ENCODE measurements around the gene TXNDC8. TPM values are rescaled to one million over a fixed set of nuclear protein-coding genes. Genes with fewer than 3 reads are reported as not detected.
A peak's percentile ranks its signal among the peaks of the same experiment; 100 is the strongest.

The TXNDC8 gene
- total RNA-seq, 1 donor = not detected

DNA sequence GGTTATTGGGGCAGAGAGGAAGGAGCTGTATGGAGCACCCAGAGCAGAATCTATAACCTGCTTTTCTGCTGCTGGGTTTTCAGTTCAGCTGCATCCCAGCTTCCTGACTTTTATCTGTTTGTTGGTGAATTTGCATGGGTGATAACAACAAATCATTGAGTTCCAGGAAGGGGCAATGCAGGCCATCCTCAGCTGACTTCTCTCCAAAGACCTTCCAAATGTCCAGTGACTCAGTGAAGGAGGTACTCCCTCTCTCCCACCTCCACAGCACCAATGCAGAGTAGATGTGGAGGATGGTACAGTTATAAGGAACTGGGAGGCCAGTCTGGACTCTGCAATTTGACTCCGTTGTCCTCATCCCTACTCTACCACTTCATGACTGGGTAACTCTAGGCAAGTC, 79.7 kb downstream of the TXNDC8 start:
- Histone ChIP-seq H3K36me3 (ENCODE audit: insufficient read depth, low read length) (no peaks in the 10 kb centered on the region), H3K27ac (ENCODE audit: low read depth, low read length) (peak overlapping the region; percentile 89), H3K4me3 (ENCODE audit: insufficient read depth, low read length) (peak overlapping the region; percentile 90), H3K4me1 (ENCODE audit: insufficient read depth, low read length) (peaks cover 35% of the 10 kb centered on the region), H2AFZ (ENCODE audit: low read length) (peak overlapping the region; percentile 64), H4K20me1 (ENCODE audit: insufficient read depth, low read length) (peaks cover 24% of the 10 kb centered on the region), H3K79me2 (ENCODE audit: insufficient read depth, low read length) (peaks cover 34% of the 10 kb centered on the region), H3K9me3 (ENCODE audit: low read depth, low read length) (no peaks in the 10 kb centered on the region), H3K27me3 (ENCODE audit: insufficient read depth, low read length) (no peaks in the 10 kb centered on the region), H3K4me2 (ENCODE audit: insufficient read depth, low read length) (peak overlapping the region; percentile 84)
- no peak for TF ChIP-seq CTCF (IDR thresholded peaks at IDR 0.05; ENCODE audit: extremely low read depth, low read depth, low read length)
- DNase-seq (ENCODE audit: insufficient read length, low spot score, missing footprints) = peak; percentile 71

DNA sequence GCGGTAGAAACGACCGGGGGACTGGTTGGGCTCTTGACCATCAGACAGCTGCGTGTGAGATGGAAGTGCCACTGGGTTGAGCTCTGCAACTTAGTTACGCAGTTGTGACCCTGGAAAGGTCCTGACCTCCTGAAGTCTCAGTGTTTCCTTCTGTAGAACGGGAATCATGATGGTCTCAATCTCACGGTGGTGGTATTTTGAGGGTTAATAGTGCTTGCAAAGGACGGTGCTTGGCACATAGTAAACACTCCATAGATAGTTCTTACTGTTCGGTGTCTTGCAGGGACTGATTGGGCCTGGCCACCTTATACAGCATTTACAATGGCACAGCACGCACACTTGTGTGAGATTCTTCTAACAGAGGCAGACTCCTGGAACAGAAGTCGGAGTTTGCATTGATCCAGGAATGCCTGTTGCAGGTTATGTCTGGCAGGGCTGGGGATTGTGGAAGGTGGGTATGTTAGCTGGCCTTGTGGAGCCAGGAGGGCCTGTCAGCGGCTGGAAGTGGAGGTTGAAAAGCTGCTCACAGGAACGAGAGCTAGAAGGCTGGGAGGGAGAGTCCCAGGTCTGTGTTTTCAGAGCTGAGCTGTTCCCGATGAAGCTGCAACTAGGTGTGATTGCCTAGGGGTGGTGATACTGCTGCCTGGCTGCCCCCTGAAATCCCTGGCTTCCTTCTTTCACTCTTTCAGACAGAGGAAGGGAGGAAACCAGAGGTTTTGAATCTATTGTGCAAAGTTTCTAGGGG, 80.4 kb downstream of the TXNDC8 start:
- peak; percentile 64 for DNase-seq (ENCODE audit: insufficient read length, low spot score, missing footprints)
- no peaks in the 10 kb centered on the region for H3K36me3 ChIP-seq (ENCODE audit: insufficient read depth, low read length)
- peak overlapping the region; percentile 90 for H3K4me3 ChIP-seq (ENCODE audit: insufficient read depth, low read length)
- H2AFZ ChIP-seq (ENCODE audit: low read length) = peak overlapping the region; percentile 64
- H3K79me2 ChIP-seq (ENCODE audit: insufficient read depth, low read length) = peaks cover 41% of the 10 kb centered on the region
- TF ChIP-seq CTCF (IDR thresholded peaks at IDR 0.05; ENCODE audit: extremely low read depth, low read depth, low read length) = no peak
- H3K4me2 ChIP-seq (ENCODE audit: insufficient read depth, low read length) = peak overlapping the region; percentile 84
- peak overlapping the region; percentile 89 for H3K27ac ChIP-seq (ENCODE audit: low read depth, low read length)
- H3K4me1 ChIP-seq (ENCODE audit: insufficient read depth, low read length) = peaks cover 39% of the 10 kb centered on the region
- H3K9me3 ChIP-seq (ENCODE audit: low read depth, low read length) = no peaks in the 10 kb centered on the region
- peaks cover 29% of the 10 kb centered on the region for H4K20me1 ChIP-seq (ENCODE audit: insufficient read depth, low read length)
- no peaks in the 10 kb centered on the region for H3K27me3 ChIP-seq (ENCODE audit: insufficient read depth, low read length)

DNA sequence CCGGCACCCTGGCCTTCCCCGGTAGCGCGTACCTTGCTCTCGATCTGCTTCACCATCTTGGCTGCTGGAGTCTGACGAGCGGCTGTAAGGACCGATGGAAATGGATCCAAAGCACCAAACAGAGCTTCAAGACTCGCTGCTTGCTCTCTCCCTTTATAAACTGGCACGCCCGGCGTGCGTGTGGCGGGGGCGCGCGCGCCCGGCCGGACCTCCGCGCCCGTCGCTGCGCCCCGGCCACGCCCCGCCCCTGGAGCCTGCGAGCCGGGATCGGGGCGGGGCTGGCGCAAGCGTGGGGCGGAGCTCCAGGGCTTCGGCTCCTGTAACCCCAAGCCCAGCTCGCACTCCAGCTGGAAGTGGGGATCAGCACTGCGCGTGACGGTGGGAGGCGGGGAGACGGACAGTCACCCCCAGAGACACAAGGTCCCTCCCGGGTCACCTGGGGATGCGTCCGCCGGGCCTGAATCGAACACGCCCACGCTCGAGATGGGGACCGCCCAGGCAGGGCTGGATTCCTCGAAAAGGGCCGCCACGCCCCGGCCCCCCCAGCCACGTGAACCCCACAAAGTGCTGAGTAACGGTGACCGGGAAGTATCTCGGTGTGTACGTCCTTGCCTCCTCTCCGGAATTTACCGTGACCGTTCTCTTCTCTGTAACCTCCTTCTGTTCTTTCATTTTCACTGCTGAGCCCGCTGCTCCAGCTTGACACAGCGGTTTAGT, 81.1 kb downstream of the TXNDC8 start, which contains the start of gene TXN:
TXN (minus strand) TSS at position 128 of the 717 bp plus-strand sequence; CDS start at position 56, 72 bp downstream.
- peak; percentile 96 for DNase-seq (ENCODE audit: insufficient read length, low spot score, missing footprints)
- H3K36me3 ChIP-seq (ENCODE audit: insufficient read depth, low read length) = no peaks in the 10 kb centered on the region
- peak within 1 kb of the TSS; percentile 72 for H2AFZ ChIP-seq (ENCODE audit: low read length)
- H3K27ac ChIP-seq (ENCODE audit: low read depth, low read length) = peak within 1 kb of the TSS; percentile 89
- no peaks in the 10 kb centered on the region for H3K27me3 ChIP-seq (ENCODE audit: insufficient read depth, low read length)
- no peaks in the 10 kb centered on the region for H3K9me3 ChIP-seq (ENCODE audit: low read depth, low read length)
- H3K79me2 ChIP-seq (ENCODE audit: insufficient read depth, low read length) = peaks cover 48% of the 10 kb centered on the region
- peaks cover 39% of the 10 kb centered on the region for H3K4me1 ChIP-seq (ENCODE audit: insufficient read depth, low read length)
- TF ChIP-seq CTCF (IDR thresholded peaks at IDR 0.05; ENCODE audit: extremely low read depth, low read depth, low read length) = no peak
- H3K4me2 ChIP-seq (ENCODE audit: insufficient read depth, low read length) = peak within 1 kb of the TSS; percentile 84
- peaks cover 33% of the 10 kb centered on the region for H4K20me1 ChIP-seq (ENCODE audit: insufficient read depth, low read length)
- peak within 1 kb of the TSS; percentile 90 for H3K4me3 ChIP-seq (ENCODE audit: insufficient read depth, low read length)
